ENCODE data around the gene GSE1.

DNA sequence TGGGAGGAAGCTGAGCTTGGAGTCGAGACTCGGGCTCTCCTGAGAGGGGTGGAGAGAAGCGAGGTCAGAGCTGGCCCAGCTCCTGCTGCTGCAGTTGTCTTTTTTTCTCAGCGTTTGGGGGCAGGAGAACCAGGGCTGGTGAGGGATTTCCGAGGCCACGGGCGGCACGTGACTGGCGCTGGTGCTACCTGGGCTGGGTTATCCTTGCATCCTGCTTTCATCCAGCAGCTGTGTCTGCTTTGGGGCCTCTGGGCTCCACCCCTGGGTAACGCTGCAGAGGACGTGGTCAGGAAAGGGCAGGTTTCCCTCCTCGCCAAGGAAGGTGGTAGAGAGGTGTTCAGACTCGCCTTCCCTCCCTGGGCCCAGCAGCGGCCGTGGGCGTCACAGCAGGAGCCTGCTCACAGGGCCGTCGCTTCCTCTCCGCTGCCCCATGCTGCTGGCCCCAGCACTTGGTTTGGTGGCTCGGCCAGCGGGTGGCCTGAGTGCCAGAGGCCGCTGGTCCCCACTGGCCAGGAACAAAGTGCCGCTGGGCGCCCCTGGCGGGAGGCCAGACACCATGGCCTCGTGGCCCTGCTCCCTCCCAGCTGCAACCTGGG lies 22.5 kb downstream of the GSE1 start:
- TF ChIP-seq POLR2A (IDR thresholded peaks at IDR 0.05; ENCODE audit: low read depth, low read length) = no peak
- TF ChIP-seq POLR2AphosphoS5 (IDR thresholded peaks at IDR 0.05; ENCODE audit: low read depth, low read length) = no peak

Data from GM12892 (cell line).